SK-N-MC (cell line): ENCODE measurements around the gene UPF1.

Experiments used
- DNase-seq: peaks from one replicate; pipeline ENCODE4 v3.0.0-alpha.2; 2011; ENCODE audit warnings: low read depth, low spot score
- H3K27ac ChIP-seq: fragments of 200-600 bp; sonication (generic); 2 replicates; pipeline ENCODE4 v1.5.1; 2016; ENCODE audit warnings: mixed run types
- H3K36me3 ChIP-seq: fragments of 200-600 bp; sonication (generic); 2 replicates; pipeline ENCODE4 v1.6.1; 2017; ENCODE audit warnings: antibody characterized with exemption, low read length, mixed read lengths; ENCODE audit not compliant: insufficient read depth
- H3K4me3 ChIP-seq: fragments of 200-600 bp; sonication (generic); 2 replicates; pipeline ENCODE4 v1.5.1; 2016
- H3K9ac ChIP-seq: fragments of 200-600 bp; sonication (generic); 2 replicates; pipeline ENCODE4 v1.8.0; 2017; ENCODE audit warnings: mixed run types, mixed read lengths; ENCODE audit not compliant: insufficient read length
- H3K9me3 ChIP-seq: fragments of 200-600 bp; sonication (generic); 2 replicates; pipeline ENCODE4 v1.6.1; 2017; ENCODE audit warnings: low read depth, mild to moderate bottlenecking, antibody characterized with exemption, low read length, moderate library complexity, mixed read lengths
- EZH2 ChIP-seq: fragments of 200-600 bp; sonication (generic); IDR thresholded peaks from one replicate; pipeline ENCODE4 v1.6.1; 2017; ENCODE audit warnings: antibody characterized with exemption
- FOXP2 ChIP-seq: optimal IDR thresholded peaks from 2 replicates; pipeline ENCODE3; 2011; ENCODE audit warnings: mild to moderate bottlenecking, moderate library complexity; ENCODE audit not compliant: insufficient read depth; ENCODE audit errors: extremely low read length, control extremely low read depth
- POLR2AphosphoS5 ChIP-seq: IDR thresholded peaks from 2 replicates; pipeline ENCODE4 v1.6.1; 2012; ENCODE audit warnings: mild to moderate bottlenecking, low read depth, low read length, borderline replicate concordance

The UPF1 gene

GRCh38 chr19:18878858-18879578, 47.3 kb downstream of the UPF1 start:
- DNase-seq, result no peak
- H3K9ac ChIP-seq, result no peak overlapping the region
- no peaks in the 10 kb centered on the region for H3K9me3 ChIP-seq
- H3K36me3 ChIP-seq, result peaks cover 6% of the 10 kb centered on the region; the same call in 1 of the 2 replicates
- no peak overlapping the region for H3K4me3 ChIP-seq
- no peak for TF ChIP-seq POLR2AphosphoS5
- no peak for TF ChIP-seq FOXP2
- TF ChIP-seq EZH2, result no peak
- no peak overlapping the region for H3K27ac ChIP-seq

DNA sequence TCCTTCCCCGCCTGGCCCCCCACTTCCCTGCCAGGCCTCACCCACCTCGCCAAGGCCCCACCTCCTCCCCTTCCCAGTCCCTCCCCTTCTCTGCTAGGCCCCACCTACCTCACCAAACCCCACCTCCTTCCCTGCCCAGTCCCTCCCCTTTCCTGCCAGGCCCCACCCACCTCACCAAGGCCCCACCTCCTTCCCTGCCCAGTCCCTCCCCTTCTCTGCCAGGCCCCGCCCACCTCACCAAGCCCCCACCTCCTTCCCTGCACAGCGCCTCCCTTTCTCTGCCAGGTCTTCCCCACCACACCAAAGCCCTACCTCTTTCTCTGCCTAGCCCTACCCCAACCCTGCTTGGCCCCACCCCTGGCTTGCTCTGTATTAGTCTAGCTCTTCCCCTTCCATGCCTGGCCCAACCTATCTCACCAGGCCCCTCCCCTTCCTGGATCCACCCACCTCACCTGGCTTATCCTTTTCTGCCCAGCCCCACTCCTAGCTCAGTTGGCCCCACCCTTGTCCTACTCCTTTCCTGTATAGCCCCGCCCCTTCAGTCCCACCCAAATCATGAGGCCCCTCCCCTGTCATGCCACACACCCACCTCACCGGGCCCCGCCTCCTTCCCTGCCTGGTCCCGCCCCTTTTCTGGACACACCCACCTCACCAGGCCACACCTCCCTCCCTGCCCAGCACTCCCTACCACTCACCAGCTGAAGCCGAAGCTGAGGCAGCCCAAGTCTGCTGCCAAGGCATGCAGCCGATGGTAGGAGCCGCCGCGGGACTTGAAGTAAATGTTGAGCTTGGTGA, 48.0 kb downstream of the UPF1 start:
- Histone ChIP-seq H3K4me3 (no peak overlapping the region), H3K9ac (no peak overlapping the region), H3K27ac (no peak overlapping the region), H3K9me3 (no peaks in the 10 kb centered on the region), H3K36me3 (peaks cover 6% of the 10 kb centered on the region; the same call in 1 of the 2 replicates)
- no peak for DNase-seq
- TF ChIP-seq POLR2AphosphoS5 (no peak), EZH2 (no peak), FOXP2 (no peak)

DNA sequence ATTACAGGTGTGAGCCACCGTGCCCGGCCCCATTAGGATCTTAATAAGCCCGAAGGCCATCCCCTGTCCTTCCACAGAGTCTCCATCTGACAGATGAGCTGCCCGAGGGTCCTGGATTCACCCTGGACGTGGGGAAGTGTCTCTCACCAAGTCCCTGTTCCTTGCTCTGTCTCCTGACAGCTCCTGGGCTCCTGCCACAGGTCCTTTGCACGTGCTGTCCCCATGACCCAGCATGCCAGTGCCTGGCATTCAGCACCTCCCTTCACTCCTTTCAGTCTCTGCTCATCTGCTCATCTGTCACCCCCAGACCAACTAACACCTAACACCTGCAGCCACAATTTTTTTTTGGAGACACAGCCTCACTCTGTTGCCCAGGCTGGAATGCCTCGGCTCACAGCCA, 49.7 kb downstream of the UPF1 start:
- no peak for TF ChIP-seq POLR2AphosphoS5
- no peak for TF ChIP-seq FOXP2
- TF ChIP-seq EZH2, result no peak
- Histone ChIP-seq H3K27ac (no peak overlapping the region), H3K9ac (no peak overlapping the region), H3K9me3 (no peaks in the 10 kb centered on the region), H3K36me3 (peaks cover 6% of the 10 kb centered on the region; the same call in 1 of the 2 replicates), H3K4me3 (no peak overlapping the region)
- no peak for DNase-seq

- Histone ChIP-seq H3K4me3 (no peak overlapping the region), H3K9me3 (no peaks in the 10 kb centered on the region), H3K9ac (no peak overlapping the region), H3K27ac (no peak overlapping the region), H3K36me3 (no peaks in the 10 kb centered on the region; the same call in 1 of the 2 replicates)
- no peak for TF ChIP-seq POLR2AphosphoS5
- TF ChIP-seq EZH2, result no peak
- TF ChIP-seq FOXP2, result no peak
- no peak for DNase-seq
Observed at GRCh38 chr19:18883526-18884304, 52.0 kb downstream of the UPF1 start.

- Histone ChIP-seq H3K9me3 (no peaks in the 10 kb centered on the region), H3K4me3 (no peak overlapping the region), H3K27ac (no peak overlapping the region), H3K36me3 (no peaks in the 10 kb centered on the region; the same call in 1 of the 2 replicates), H3K9ac (no peak overlapping the region)
- no peak for DNase-seq
- no peak for TF ChIP-seq EZH2
- no peak for TF ChIP-seq FOXP2
Observed at GRCh38 chr19:18886972-18887371, 55.2 kb downstream of the UPF1 start.

DNA sequence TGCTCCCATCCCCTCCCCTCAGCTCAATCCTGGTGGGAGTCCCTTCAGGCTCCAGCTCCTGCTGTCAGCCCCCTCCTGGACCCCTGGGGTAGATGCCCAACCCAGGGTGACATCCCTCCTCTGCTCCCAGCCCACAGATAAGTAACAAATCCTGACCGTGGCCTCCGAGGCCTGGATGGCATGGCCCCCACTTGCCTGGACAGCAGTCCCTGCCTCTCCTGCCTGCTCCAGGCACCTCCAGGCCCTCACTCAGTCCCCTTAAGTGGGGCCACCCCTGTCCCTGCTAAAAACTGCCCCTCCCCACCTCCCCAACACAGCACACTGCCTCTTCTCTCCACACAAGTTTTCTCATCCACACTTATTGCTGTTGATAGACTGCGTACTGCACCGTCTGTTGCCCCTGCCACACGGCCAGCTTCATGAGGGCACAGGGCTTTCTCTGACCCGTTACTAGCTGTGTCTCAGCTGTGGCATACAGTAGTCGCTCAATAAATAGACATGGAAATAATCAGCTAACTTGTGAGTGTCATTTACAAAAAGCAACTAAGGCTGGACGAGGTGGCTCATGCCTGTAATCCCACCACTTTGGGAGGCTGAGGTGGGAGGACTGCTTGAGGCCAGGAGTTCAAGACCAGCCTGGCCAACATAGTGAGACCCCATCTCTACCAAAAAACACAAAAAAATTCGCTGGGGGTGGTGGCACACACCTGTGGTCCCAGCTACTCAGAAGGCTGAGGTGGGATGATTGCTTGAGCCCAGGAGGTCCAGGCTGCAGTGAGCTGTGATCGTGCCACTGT, 58.4 kb downstream of the UPF1 start:
- no peak overlapping the region for H3K27ac ChIP-seq
- TF ChIP-seq POLR2AphosphoS5 (no peak), EZH2 (no peak), FOXP2 (no peak)
- H3K36me3 ChIP-seq, result no peaks in the 10 kb centered on the region
- no peak overlapping the region for H3K9ac ChIP-seq
- H3K4me3 ChIP-seq, result no peak overlapping the region
- DNase-seq, result no peak
- no peaks in the 10 kb centered on the region for H3K9me3 ChIP-seq

DNA sequence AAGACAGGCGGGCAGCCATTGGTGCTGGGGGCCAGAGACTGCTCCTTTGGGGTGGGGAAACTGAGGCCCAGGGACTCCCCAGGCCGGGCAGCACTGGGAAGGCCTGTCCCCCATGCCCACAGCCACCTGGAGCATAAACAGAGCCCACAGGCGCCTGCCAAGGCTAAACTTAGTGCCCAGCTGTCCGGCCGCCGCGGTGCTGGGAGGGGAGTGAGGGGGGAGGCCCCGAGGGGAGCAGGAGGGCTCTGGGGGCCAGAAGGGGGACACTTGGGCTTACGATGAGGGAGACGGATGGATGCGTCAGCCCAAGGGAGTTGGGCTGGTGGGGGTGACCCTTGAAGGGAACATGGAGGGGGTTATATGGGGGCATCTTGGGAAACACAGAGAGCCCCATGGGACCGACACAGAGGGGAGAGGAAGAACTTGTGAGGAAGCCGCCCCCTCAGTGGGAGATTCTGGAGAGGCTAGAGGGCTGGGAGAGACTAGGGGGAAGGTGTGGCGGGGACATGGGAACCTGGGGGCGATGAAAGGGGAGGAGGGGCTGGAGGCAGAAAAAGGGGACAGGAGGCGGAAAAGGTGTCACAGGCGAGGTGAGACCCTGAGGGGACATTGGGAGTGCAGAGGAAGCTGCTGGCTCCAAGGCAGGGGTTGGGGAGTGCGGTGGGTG, 62.0 kb downstream of the UPF1 start:
- H3K9ac ChIP-seq, result no peak overlapping the region
- no peaks in the 10 kb centered on the region for H3K36me3 ChIP-seq
- no peak overlapping the region for H3K4me3 ChIP-seq
- no peaks in the 10 kb centered on the region for H3K9me3 ChIP-seq
- DNase-seq, result no peak
- TF ChIP-seq POLR2AphosphoS5 (no peak), FOXP2 (no peak), EZH2 (no peak)
- no peak overlapping the region for H3K27ac ChIP-seq
